Endothelial cell of hepatic sinusoid (primary cell): Measurements from ENCODE around the gene SEZ6.

Source experiments
- in situ Hi-C: cut with HindIII; loops from 2 replicates; pipeline ENCODE4 v1.10.0; 2017; ENCODE audit warnings: low sequenced_read_pairs

Gene SEZ6

GRCh38 chr17:29037739-29038084, 31.9 kb upstream of the SEZ6 start:
- in situ Hi-C loops = no loop called here

DNA sequence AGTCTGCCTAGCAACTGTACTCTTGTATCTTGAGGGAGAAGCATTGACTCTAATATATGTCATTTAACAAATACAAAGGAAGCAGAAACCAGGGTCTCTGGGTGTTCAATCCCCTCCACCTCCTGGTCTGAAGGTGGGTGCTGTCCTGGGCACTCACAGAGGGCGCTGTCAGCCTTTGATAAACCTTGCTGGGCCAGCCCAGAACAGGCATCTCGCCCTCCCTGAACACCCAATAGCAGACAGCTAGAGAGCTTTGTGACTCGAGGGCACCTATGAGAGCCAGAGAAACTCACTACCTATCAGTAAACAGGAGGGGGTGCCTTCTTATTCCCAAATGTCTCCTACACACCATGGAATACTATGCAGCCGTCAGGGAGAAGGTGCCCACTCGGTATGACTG, 30.8 kb upstream of the SEZ6 start:
- in situ Hi-C loops = no loop called here

DNA sequence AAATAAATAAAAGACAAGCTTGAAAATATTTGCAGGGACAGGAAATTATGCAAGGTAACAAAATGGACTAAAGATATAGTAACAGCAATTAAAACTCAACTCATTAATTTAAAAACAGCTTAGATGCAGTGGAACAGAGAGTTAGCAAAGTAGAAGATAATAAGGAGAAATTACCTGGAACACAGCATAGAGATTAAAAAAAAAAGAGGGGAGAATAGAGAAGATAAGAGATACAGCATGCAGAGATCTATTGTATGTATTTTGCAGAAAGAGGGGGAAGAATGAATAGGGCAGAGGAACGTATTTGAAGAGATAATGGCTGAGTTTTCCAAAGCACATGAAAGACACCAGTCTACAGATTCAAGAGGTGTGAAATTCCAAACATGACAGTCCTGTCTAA, 28.7 kb upstream of the SEZ6 start:
- in situ Hi-C loops = no loop called here

DNA sequence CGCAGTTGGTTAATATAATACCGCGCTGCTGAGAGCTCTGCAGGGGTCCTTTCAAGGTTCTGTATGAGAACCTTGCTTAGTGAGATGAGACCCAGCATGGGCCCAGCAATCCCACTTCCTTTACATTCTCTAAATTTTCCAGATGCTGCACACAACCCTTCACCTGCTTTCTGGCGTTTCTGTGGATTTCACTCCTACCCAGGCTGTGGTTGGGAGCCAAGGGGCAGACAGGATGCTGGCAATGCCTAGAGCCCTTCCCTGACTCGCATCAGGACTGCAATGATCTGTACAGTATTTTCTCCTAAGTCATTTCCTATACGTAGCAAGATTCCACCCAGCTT, 27.0 kb upstream of the SEZ6 start:
- in situ Hi-C loops = no loop called here

DNA sequence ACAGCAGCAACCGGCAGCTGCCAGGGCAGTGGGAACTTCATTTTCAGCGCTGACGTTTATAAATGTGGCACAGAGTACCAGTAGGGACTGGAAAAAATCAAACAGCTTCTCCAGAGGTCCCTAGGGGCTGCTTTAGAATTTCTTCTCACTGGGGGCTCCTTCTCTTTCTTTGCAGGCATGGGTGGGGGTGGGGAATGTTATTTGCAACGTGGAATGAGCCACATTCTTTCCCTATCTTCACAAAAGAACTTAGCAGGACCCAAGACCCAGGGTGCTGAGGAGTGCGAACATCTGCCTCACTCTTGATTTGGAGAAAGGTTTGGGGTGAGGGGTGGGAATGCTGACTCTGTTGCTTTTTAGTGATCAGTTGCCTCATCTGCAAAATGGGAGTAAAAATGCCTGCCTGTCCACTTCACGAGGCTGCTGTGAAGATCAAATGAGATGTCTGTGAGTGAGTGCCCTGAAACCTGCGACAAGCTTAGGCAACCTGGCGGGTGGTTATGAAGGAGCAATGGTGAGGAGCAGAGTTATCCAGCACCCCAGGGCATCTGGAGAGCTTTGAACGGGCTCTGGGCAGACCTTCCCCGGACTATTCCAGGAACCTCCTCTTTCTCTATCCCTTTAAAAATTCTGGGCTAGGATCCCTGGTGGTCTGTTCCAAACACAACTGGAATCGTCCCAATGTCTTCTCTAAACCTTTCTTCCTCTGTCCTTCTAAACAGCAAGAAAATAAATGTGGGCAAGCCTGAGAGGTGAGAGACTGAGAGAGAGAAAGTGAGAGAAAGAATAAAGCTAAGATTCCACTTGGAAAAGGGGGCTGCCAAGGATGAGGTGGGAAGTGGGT, 26.4 kb upstream of the SEZ6 start:
- in situ Hi-C loops = no loop called here

DNA sequence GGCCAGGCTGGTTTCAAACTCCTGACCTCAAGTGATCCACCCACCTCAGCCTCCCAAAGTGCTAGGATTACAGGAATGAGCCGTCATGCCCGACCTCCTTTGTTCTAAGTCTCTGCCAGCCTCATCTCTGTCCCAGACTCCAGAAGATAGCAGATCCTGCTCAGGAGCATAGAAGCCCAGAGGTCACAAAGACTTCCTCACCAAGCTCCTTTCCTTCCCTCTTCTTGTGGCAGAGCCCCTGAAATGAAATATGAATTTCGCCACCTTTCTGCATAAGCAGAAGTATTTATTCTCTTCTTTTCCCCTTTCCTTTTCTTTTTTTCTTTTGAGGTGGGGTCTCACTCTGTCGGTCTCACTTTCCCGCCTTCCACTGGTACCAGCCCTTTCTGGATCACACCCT, 25.7 kb upstream of the SEZ6 start:
- in situ Hi-C loops = no loop called here

GRCh38 chr17:29024316-29024952, 18.6 kb upstream of the SEZ6 start:
- in situ Hi-C loops = loop anchor here (5.0 kb wide), 1 partner anchor 48 kb away; no protein-coding TSS in a partner anchor

- in situ Hi-C loops = loop anchor here (5.0 kb wide), 1 partner anchor 50 kb away; no protein-coding TSS in a partner anchor
Observed at GRCh38 chr17:29022074-29022473, 16.2 kb upstream of the SEZ6 start.

DNA sequence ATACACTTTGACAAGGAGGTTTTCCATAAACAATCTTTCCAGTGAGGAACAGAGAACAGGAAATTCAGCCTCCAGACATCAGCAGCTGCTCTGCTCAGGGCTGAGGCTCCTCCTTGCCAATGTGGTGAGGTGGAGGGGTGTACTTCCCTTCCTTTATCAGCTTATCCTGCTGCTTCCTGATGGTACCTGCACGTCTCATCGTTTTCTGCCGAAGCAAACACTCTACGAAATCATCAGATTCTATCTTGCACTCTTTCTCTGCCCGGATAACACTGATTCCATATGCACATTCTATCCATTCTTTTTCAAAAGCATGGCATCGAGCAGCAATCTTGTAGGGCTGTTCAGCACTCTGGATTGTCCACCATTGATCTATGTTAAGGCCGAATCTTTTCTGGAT, 15.4 kb upstream of the SEZ6 start:
- in situ Hi-C loops = loop anchor here (5.0 kb wide), 1 partner anchor 51 kb away; no protein-coding TSS in a partner anchor

GRCh38 chr17:29020576-29020975, 14.7 kb upstream of the SEZ6 start:
- in situ Hi-C loops = loop anchor here (5.0 kb wide), 1 partner anchor 52 kb away; no protein-coding TSS in a partner anchor

DNA sequence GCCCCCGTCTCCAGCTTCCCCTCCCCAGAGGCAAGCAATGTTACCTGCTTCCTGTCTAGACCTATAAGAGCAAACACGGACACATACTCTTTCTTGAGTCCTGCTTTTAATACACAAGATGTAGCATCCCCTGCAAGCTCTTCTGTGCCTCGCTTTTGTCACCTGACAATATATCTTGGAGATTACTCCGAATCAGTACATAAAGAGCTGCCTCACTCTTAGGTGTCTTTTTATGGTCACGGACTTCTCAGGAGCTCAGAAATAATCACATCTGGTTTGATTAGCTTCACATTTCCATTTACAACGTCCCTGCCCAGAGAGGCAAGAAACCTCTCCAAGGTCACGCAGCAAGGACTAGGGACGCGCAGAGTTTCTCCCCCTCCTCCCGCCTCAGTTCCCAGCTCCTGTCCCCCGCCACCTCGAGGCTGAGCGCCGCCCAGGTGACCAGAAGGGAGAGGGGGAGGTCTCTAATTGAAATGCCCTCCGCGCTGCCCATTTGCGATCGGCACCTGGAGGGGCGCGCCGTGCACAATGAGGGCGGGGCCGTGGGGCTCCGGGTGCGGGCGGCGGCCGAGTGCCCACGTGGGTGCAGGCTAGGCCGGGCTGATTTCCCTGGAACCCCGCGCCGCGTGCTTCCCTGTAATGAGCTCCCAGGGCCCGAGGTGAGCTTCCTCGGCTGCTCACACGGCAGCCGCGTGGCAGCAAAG, 13.8 kb upstream of the SEZ6 start:
- in situ Hi-C loops = loop anchor here (5.0 kb wide), 1 partner anchor 53 kb away; no protein-coding TSS in a partner anchor

- in situ Hi-C loops = no loop called here
Observed at GRCh38 chr17:29018788-29019474, 13.1 kb upstream of the SEZ6 start.

GRCh38 chr17:29016345-29017210, 10.7 kb upstream of the SEZ6 start:
- in situ Hi-C loops = no loop called here

- in situ Hi-C loops = loop anchor here (5.0 kb wide), 1 partner anchor 52 kb away; no protein-coding TSS in a partner anchor
Observed at GRCh38 chr17:29014716-29015115, 8.9 kb upstream of the SEZ6 start.

DNA sequence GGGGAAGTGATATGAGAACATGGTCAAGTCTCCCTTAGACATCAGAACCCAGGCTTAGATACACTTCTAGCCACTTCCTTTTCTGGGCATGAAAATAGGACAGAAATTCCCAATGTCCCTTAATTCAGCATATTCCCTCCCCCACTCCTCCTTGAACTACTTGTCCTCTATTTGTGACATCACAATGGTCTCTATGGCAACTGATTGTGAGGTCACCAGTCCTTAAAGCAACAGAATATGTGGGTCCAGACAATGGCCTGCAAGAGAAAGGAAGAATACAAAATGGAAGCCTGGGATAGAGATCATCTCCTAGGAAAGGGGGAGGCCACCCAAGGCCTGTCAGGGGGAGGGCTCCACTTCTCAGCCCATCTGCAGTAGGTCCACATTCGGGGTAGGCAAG, 6.7 kb upstream of the SEZ6 start:
- in situ Hi-C loops = loop anchor here (5.0 kb wide), 1 partner anchor 50 kb away; no protein-coding TSS in a partner anchor

DNA sequence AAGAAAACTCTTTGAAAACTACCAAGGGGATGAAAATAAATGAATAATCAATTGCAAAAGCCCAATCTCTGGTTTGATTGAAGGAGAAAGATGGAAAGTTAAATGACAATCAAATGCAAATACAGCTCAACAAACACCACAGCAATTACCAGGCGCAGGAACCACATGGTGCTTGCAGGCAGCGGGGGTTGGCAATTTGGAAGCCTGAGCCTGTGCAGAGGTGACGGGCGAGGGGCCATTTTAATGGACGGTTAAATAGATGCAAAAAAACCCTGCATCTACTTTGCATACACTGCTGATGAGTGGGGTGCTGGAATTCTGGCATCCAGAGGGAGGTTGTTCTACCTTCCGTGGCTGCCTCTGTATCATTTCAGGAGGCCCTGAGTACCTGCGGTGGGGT, 4.8 kb upstream of the SEZ6 start:
- in situ Hi-C loops = loop anchor here (5.0 kb wide), 1 partner anchor 48 kb away; no protein-coding TSS in a partner anchor

DNA sequence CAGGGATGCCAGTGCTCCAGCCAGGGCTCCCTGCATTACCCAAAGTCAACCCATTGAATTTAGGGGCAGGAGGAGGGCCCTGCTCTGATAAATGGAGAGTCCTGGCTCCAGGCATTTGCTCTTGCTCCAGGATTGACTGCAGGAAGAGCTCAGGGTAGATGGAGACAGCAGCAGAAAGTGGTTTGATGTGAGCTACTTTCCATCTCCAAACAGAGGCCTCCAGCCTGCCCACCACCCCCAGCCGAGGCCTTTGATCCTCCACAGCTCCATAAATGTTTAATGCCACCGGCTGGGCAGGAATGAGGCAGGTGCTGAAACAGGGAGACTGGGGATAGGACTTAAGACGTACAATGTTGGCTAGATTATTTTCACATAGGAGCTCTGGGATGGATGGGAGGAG, 4.3 kb upstream of the SEZ6 start:
- in situ Hi-C loops = loop anchor here (5.0 kb wide), 1 partner anchor 48 kb away; no protein-coding TSS in a partner anchor

GRCh38 chr17:29008591-29008990, 2.8 kb upstream of the SEZ6 start:
- in situ Hi-C loops = loop anchor here (5.0 kb wide), 1 partner anchor 34 kb away; the partner anchor contains the start of gene PIPOX

GRCh38 chr17:29007860-29008455, 2.1 kb upstream of the SEZ6 start:
- in situ Hi-C loops = loop anchor here (5.0 kb wide), 1 partner anchor 34 kb away; the partner anchor contains the start of gene PIPOX
